Measurements from ENCODE around the gene CTBP2.

Gene CTBP2

DNA sequence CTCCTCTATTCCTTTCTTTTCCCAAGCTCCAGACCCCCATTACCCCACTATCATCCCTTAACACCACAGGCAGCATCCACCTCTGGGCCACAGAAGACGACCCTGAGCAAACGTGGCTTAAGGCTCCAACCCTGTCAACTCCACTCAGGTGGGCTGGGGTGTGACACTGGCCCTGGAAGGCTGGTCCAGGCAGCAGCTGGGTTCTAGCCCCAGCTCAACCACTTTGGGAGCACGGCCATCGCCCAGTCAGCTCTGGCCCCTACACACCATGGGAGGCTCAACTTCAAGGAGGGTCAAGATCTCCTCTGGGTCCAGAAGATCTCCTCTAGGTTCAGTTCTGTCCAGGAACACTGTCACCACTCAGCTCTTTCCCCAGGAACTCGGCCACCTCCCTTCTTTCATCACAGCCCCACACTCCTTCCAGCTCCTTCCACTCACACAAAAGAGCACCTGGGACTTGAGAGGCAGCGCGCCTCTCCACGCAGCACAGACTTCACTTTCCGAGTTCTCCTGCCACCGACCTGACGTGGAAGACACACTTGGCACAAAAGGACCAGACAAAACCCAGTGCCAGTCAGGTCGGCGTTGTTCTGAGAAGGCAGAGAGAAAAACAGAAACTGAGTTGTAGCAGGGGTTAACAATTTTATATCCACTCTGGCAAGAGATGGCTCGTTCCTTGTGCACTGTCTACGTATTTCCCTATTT lies 84.1 kb downstream of the CTBP2 start:
- DNase-seq = no peak
- peaks cover 31% of the 10 kb centered on the region for H3K36me3 ChIP-seq
- no peaks in the 10 kb centered on the region for H3K9me3 ChIP-seq (ENCODE audit: severe bottlenecking)
- no peaks in the 10 kb centered on the region for H3K27me3 ChIP-seq (ENCODE audit: insufficient read depth, low read depth, severe bottlenecking)
- H3K27ac ChIP-seq = no peak overlapping the region
- no peak overlapping the region for H3K4me3 ChIP-seq (ENCODE audit: low read depth, low read length)
- TF ChIP-seq, protein P1, sequence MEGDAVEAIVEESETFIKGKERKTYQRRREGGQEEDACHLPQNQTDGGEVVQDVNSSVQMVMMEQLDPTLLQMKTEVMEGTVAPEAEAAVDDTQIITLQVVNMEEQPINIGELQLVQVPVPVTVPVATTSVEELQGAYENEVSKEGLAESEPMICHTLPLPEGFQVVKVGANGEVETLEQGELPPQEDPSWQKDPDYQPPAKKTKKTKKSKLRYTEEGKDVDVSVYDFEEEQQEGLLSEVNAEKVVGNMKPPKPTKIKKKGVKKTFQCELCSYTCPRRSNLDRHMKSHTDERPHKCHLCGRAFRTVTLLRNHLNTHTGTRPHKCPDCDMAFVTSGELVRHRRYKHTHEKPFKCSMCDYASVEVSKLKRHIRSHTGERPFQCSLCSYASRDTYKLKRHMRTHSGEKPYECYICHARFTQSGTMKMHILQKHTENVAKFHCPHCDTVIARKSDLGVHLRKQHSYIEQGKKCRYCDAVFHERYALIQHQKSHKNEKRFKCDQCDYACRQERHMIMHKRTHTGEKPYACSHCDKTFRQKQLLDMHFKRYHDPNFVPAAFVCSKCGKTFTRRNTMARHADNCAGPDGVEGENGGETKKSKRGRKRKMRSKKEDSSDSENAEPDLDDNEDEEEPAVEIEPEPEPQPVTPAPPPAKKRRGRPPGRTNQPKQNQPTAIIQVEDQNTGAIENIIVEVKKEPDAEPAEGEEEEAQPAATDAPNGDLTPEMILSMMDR (IDR thresholded peaks at IDR 0.05; ENCODE audit: low read depth, low read length) = no peak

DNA sequence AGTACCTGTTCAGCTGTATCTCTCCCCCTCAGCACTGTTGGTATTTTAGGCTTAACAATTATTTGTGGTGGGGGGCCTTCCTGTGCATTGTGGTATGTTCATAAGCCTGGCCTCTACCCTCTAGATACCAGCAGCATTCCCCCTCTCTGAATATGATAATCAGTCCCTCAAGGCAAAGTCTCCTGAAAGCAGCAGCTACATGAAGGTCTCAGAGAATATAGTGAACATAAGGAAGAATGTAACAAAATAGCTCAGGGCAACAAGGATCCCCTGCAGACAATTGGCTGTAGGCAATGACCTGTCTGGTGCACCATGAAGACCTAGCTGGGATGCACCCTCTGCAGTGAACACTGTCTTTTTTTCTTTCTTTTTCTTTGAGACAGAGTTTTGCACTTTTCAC lies 86.4 kb downstream of the CTBP2 start:
- Histone ChIP-seq H3K36me3 (peaks cover 22% of the 10 kb centered on the region), H3K27ac (no peak overlapping the region), H3K27me3 (ENCODE audit: insufficient read depth, low read depth, severe bottlenecking) (no peaks in the 10 kb centered on the region), H3K4me3 (ENCODE audit: low read depth, low read length) (no peak overlapping the region), H3K9me3 (ENCODE audit: severe bottlenecking) (no peaks in the 10 kb centered on the region)
- TF ChIP-seq, protein P1 (IDR thresholded peaks at IDR 0.05; ENCODE audit: low read depth, low read length) = no peak
- DNase-seq = no peak

DNA sequence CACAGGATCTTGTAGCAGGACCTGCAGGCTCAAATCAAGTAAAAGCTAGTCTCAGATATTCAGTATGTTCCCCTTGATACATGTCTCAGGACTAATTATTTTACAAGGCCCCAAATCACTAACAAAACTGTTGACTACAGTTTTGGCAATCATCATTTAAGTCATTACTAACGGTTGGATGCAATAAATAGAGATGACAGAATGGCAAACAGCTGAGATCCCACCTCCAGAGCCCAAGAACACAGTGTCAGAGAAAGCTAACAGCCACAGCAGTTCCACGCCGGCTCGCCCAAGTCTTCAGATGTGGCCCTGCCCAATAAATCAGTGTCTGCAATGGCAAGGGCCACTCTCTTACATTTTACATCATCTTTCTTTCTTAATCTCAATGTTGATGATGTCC lies 87.6 kb downstream of the CTBP2 start:
- DNase-seq = no peak
- H3K4me3 ChIP-seq (ENCODE audit: low read depth, low read length) = no peak overlapping the region
- no peaks in the 10 kb centered on the region for H3K27me3 ChIP-seq (ENCODE audit: insufficient read depth, low read depth, severe bottlenecking)
- H3K9me3 ChIP-seq (ENCODE audit: severe bottlenecking) = no peaks in the 10 kb centered on the region
- TF ChIP-seq, protein P1 (IDR thresholded peaks at IDR 0.05; ENCODE audit: low read depth, low read length) = no peak
- peaks cover 24% of the 10 kb centered on the region for H3K36me3 ChIP-seq
- no peak overlapping the region for H3K27ac ChIP-seq

DNA sequence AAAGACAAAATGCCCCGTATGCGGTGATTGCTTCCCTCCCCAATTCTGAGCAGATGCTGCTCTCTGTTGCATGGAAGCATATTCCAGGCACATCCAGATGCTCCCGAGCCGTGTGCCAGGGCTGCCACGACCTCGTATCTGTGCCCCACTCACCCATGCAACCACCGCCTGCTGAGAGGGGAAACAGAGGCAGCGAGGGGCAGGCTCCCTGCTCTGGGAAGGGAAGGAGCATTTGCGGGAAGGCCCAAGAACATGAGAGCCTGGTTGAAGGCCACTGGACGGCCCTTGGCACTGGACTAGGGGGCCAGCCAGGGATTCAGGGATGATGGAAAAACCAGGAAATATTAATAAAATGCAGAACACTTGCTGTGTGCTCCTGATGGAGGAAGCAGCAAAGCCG lies 89.4 kb downstream of the CTBP2 start:
- no peaks in the 10 kb centered on the region for H3K27me3 ChIP-seq (ENCODE audit: insufficient read depth, low read depth, severe bottlenecking)
- peaks cover 28% of the 10 kb centered on the region for H3K36me3 ChIP-seq
- no peak for DNase-seq
- no peak overlapping the region for H3K27ac ChIP-seq
- H3K4me3 ChIP-seq (ENCODE audit: low read depth, low read length) = no peak overlapping the region
- TF ChIP-seq, protein P1 (IDR thresholded peaks at IDR 0.05; ENCODE audit: low read depth, low read length) = no peak
- H3K9me3 ChIP-seq (ENCODE audit: severe bottlenecking) = no peaks in the 10 kb centered on the region

DNA sequence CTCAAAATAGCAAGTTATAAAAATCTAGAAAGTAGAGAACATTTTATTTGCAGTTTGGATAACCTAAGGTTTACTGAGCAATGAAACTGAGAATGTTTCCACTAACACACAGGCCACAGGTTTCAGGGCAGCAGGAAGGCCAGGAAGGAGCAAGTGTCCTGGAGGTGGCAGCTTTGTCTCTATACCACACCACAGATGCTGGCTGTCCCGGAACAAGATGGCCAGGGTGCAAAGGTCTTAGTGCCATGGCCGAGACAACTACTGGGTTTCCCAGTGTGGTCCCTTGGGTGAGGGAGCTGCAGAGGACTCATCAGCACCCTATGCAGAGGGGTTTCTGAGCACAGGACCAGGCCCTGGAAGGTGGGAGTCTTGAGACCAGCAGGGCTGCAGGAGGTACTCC lies 92.0 kb downstream of the CTBP2 start:
- no peak for DNase-seq
- peaks cover 20% of the 10 kb centered on the region for H3K36me3 ChIP-seq
- H3K27me3 ChIP-seq (ENCODE audit: insufficient read depth, low read depth, severe bottlenecking) = no peaks in the 10 kb centered on the region
- H3K9me3 ChIP-seq (ENCODE audit: severe bottlenecking) = no peaks in the 10 kb centered on the region
- no peak overlapping the region for H3K4me3 ChIP-seq (ENCODE audit: low read depth, low read length)
- no peak overlapping the region; the same call in 1 of the 2 replicates for H3K27ac ChIP-seq
- TF ChIP-seq, protein P1 (IDR thresholded peaks at IDR 0.05; ENCODE audit: low read depth, low read length) = no peak

DNA sequence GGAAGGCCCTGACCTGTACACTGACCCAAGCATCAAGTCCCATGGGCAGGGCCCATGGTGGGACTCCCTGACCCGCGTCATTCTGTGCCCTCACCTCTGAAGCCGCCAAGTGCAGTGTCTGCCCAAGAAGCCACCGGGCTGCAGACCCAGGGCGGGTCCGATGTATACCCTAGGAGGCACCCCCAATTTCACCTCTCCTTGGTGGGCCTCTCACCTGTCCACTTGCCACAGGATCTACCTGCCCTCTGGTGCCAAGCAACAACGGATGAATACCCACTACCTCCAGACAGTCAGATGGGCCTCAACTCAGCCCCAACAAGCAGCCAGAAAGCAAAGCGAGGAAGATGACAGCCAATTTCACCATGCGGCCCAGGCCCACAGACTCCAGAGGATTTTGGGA lies 92.6 kb downstream of the CTBP2 start:
- DNase-seq = no peak
- Histone ChIP-seq H3K27ac (no peak overlapping the region), H3K27me3 (ENCODE audit: insufficient read depth, low read depth, severe bottlenecking) (no peaks in the 10 kb centered on the region), H3K9me3 (ENCODE audit: severe bottlenecking) (no peaks in the 10 kb centered on the region), H3K4me3 (ENCODE audit: low read depth, low read length) (no peak overlapping the region), H3K36me3 (peaks cover 14% of the 10 kb centered on the region)
- TF ChIP-seq, protein P1 (IDR thresholded peaks at IDR 0.05; ENCODE audit: low read depth, low read length) = no peak

All from WERI-Rb-1 (cell line).